Endothelial cell of umbilical vein (primary cell): Measurements from ENCODE around the gene VWA8. TPM values are rescaled to one million over a fixed set of nuclear protein-coding genes. Genes with fewer than 3 reads are reported as not detected.

Experiments
- BruUV-seq: library from RNA; stranded (reverse); fragments of 400-500 nt; replicated peaks from 2 replicates; lab custom pipeline; 2021; lab: Mats Ljungman, UMichigan
- CTCF ChIA-PET: fragments of 300-600, 350-600 bp; sonication (Branson Sonifier 250); formaldehyde crosslinking; loops from one replicate; lab custom pipeline; 2021; ENCODE audit warnings: antibody characterized with exemption, inconsistent platforms; lab: Charles Lee
- POLR2A ChIA-PET: fragments of 300-600, 350-600 bp; sonication (Branson Sonifier 250); formaldehyde crosslinking; loops from one replicate; lab custom pipeline; 2021; ENCODE audit warnings: antibody characterized with exemption, inconsistent platforms; lab: Charles Lee
- DNase-seq: peaks from one replicate; pipeline ENCODE4 v3.0.0-alpha.2; 2011; ENCODE audit warnings: low read depth, low spot score
- FAIRE-seq: peaks from 2 replicates; lab custom pipeline; 2011; peaks lifted over from hg19 to GRCh38; lab: Jason Lieb, UNC
- H2AFZ ChIP-seq: 2 replicates; pipeline ENCODE4 v1.6.0; 2012; ENCODE audit warnings: low read depth, low read length, control low read depth, inconsistent platforms
- H3K27ac ChIP-seq: 2 replicates; pipeline ENCODE4 v1.5.1; 2011; ENCODE audit warnings: low read depth, mild to moderate bottlenecking, control low read depth, low read length, moderate library complexity; ENCODE audit not compliant: insufficient read depth
- H3K27me3 ChIP-seq, 2 experiments: 2 replicates each; pipeline versions ENCODE4 v1.6.0 to v1.6.1; 2011; ENCODE audit warnings: low read length in 2 of 2, mixed read lengths in 1 of 2; ENCODE audit not compliant: control insufficient read depth in 2 of 2, insufficient read depth in 2 of 2
- H3K36me3 ChIP-seq, 2 experiments: 2 replicates in 1 of 2; 3 replicates in 1 of 2; pipeline ENCODE4 v1.5.1; 2011; ENCODE audit warnings: low read length in 2 of 2, mild to moderate bottlenecking in 1 of 2, moderate library complexity in 1 of 2; ENCODE audit not compliant: control insufficient read depth in 2 of 2, insufficient read depth in 2 of 2; ENCODE audit errors: extremely low read depth in 1 of 2
- H3K4me1 ChIP-seq: 3 replicates; pipeline ENCODE4 v1.5.1; 2011; ENCODE audit warnings: mild to moderate bottlenecking, low read length; ENCODE audit not compliant: control insufficient read depth, insufficient read depth; ENCODE audit errors: extremely low read depth
- H3K4me2 ChIP-seq: 2 replicates; pipeline ENCODE4 v1.6.1; 2011; ENCODE audit warnings: low read length, control low read depth, mixed read lengths; ENCODE audit not compliant: insufficient read depth
- H3K4me3 ChIP-seq, 3 experiments: fragments of 200-600 bp in 1 of 3; sonication (generic), shearing (Covaris generic) in 1 of 3; replicated peaks in 1 of 3; 2 replicates each; pipeline ENCODE4 v1.5.1; 2011 to 2016; ENCODE audit warnings: control low read depth in 3 of 3, low read length in 3 of 3, mild to moderate bottlenecking in 2 of 3, inconsistent platforms in 1 of 3, low read depth in 1 of 3, moderate library complexity in 1 of 3; ENCODE audit not compliant: insufficient read depth in 1 of 3
- H3K79me2 ChIP-seq: 2 replicates; pipeline ENCODE4 v1.6.0; 2012; ENCODE audit warnings: low read length, inconsistent platforms; ENCODE audit not compliant: control insufficient read depth, insufficient read depth
- H3K9ac ChIP-seq: replicated peaks from 2 replicates; pipeline ENCODE3; 2011; ENCODE audit warnings: low read length, control low read depth; ENCODE audit not compliant: insufficient read depth; ENCODE audit errors: extremely low read depth
- H3K9me1 ChIP-seq: replicated peaks from 3 replicates; pipeline ENCODE4 v1.6.0; 2011; ENCODE audit warnings: mild to moderate bottlenecking, low read length; ENCODE audit not compliant: control insufficient read depth, insufficient read depth; ENCODE audit errors: extremely low read depth
- H3K9me3 ChIP-seq: replicated peaks from 2 replicates; pipeline ENCODE4 v1.5.1; 2012; ENCODE audit warnings: low read length, inconsistent platforms; ENCODE audit not compliant: control insufficient read depth, insufficient read depth
- H4K20me1 ChIP-seq: replicated peaks from 2 replicates; pipeline ENCODE3; 2011; ENCODE audit warnings: mild to moderate bottlenecking, low read length; ENCODE audit not compliant: control insufficient read depth, insufficient read depth; ENCODE audit errors: extremely low read depth
- CTCF ChIP-seq, 2 donors: IDR thresholded peaks; 1 replicate in 1 of 2; 2 replicates in 1 of 2; pipeline ENCODE4 v1.5.1; 2011; ENCODE audit warnings: low read length in 2 of 2, mild to moderate bottlenecking in 2 of 2, moderate library complexity in 2 of 2, control low read depth in 1 of 2, inconsistent platforms in 1 of 2, low read depth in 1 of 2; ENCODE audit not compliant: insufficient read depth in 1 of 2; ENCODE audit errors: extremely low read depth in 1 of 2
- EZH2 ChIP-seq: IDR thresholded peaks from 2 replicates; pipeline ENCODE4 v1.6.1; 2012; ENCODE audit warnings: borderline replicate concordance, low read depth, mild to moderate bottlenecking, moderate library complexity, low read length, inconsistent platforms; ENCODE audit not compliant: severe bottlenecking
- FOS ChIP-seq: IDR thresholded peaks from 2 replicates; pipeline ENCODE4 v1.6.1; 2011; ENCODE audit warnings: mild to moderate bottlenecking, low read length, moderate library complexity, borderline replicate concordance; ENCODE audit not compliant: insufficient read depth
- GATA2 ChIP-seq: IDR thresholded peaks from 2 replicates; pipeline ENCODE4 v1.7.0; 2011; ENCODE audit warnings: low read depth, mild to moderate bottlenecking, moderate library complexity, mixed read lengths, low read length; ENCODE audit not compliant: insufficient read length, insufficient read depth
- JUN ChIP-seq: IDR thresholded peaks from 2 replicates; pipeline ENCODE4 v1.6.1; 2011; ENCODE audit warnings: borderline replicate concordance, low read depth; ENCODE audit not compliant: insufficient read length, insufficient read depth
- MAX ChIP-seq: IDR thresholded peaks from 2 replicates; pipeline ENCODE4 v1.6.1; 2011; ENCODE audit not compliant: insufficient read depth, insufficient read length
- MYC ChIP-seq: IDR thresholded peaks from one replicate; pipeline ENCODE4 v1.6.1; 2011; ENCODE audit warnings: mild to moderate bottlenecking, low read depth, low read length
- POLR2A ChIP-seq: IDR thresholded peaks from 2 replicates; pipeline ENCODE4 v1.6.1; 2012; ENCODE audit warnings: low read depth, mild to moderate bottlenecking, control low read depth, low read length
- POLR2AphosphoS5 ChIP-seq: IDR thresholded peaks from 2 replicates; pipeline ENCODE4 v1.6.1; 2012; ENCODE audit warnings: low read depth, mild to moderate bottlenecking, control low read depth, low read length, moderate library complexity; ENCODE audit not compliant: insufficient read depth
- dilution Hi-C: fragments of 300-500 bp; cut with MboI; formaldehyde crosslinking; loops from one replicate; pipeline ENCODE4 v1.15.0; 2019; ENCODE audit warnings: low sequenced_read_pairs; ENCODE audit not compliant: extremely low pct_ligation_motif_present
- intact Hi-C: fragments of 100-400 bp; cut with micrococcal nuclease; formaldehyde crosslinking; loops from one replicate; pipeline ENCODE4 v1.10.0; 2022
- polyA plus RNA-seq, 4 experiments: library from polyadenylated mRNA; depleted of rRNA in 3 of 4; stranded (reverse) in 3 of 4; unstranded in 1 of 4; fragments of >200 nt; gene quantifications; 2 replicates each; pipeline versions ENCODE4 v1.2.1 to v1.2.3, GENCODE V29; 2011 to 2012; ENCODE audit warnings: missing spikeins in 1 of 4
- total RNA-seq: library from RNA; stranded (reverse); gene quantifications from 2 replicates; pipeline ENCODE4 v1.2.3, GENCODE V29; 2021

VWA8 gene
- total and polyA plus RNA-seq, 2 donors (not counting 3 experiments of a cell fraction or from before 2014, with no cell fraction given), result 2.9 to 11.3 TPM

- no peaks in the 10 kb centered on the region for H3K9me3 ChIP-seq
- H3K4me1 ChIP-seq, result peaks cover 8% of the 10 kb centered on the region
- FAIRE-seq, result no peak
- POLR2A ChIA-PET, result interaction anchor here (0.6 kb wide), 1 partner anchor 64 kb away, joined by 3 read pairs; no protein-coding TSS in a partner anchor
- H3K9me1 ChIP-seq, result no peaks in the 10 kb centered on the region
- no peak for DNase-seq
- H3K9ac ChIP-seq, result no peak overlapping the region
- peaks cover 2% of the 10 kb centered on the region for H3K79me2 ChIP-seq
- no peaks in the 10 kb centered on the region for H4K20me1 ChIP-seq
- TF ChIP-seq MYC (no peak), CTCF (IDR thresholded peaks at IDR 0.05; ENCODE audit: extremely low read depth in 1 of 2, insufficient read depth in 1 of 2, low read depth in 1 of 2, low read length in 2 of 2) (no peak), GATA2 (no peak)
- dilution Hi-C loops (no loop called here), intact Hi-C loops (loop anchor here (5.0 kb wide), 2 partner anchors 46 to 901 kb away; partner anchors contain the start of gene WBP4)
- no peak overlapping the region for H3K4me3 ChIP-seq
- no peak overlapping the region for H3K27ac ChIP-seq
- H3K36me3 ChIP-seq, result no peaks in the 10 kb centered on the region
- no peaks in the 10 kb centered on the region for H3K27me3 ChIP-seq
- no peak overlapping the region for H2AFZ ChIP-seq
- CTCF ChIA-PET, result interaction anchor here (0.5 to 4.2 kb wide), 6 partner anchors 20 to 295 kb away, joined by 3 to 25 read pairs (median 4); partner anchors contain the start of gene DGKH
- H3K4me2 ChIP-seq, result no peak overlapping the region
- BruUV-seq, result no TSS peak
Measured at GRCh38 chr13:41962994-41963393, 2.1 kb upstream of the VWA8 start.

- Histone ChIP-seq H3K27ac (no peak overlapping the region), H3K27me3 (no peaks in the 10 kb centered on the region), H3K9ac (peak overlapping the region; percentile 63), H3K36me3 (no peaks in the 10 kb centered on the region), H3K9me3 (no peaks in the 10 kb centered on the region), H3K4me1 (peaks cover 8% of the 10 kb centered on the region), H3K4me3 (peak overlapping the region in 2 of 3 experiments; percentile 52 to 61), H3K4me2 (peak overlapping the region; percentile 77), H3K9me1 (no peaks in the 10 kb centered on the region), H4K20me1 (no peaks in the 10 kb centered on the region), H2AFZ (peak overlapping the region; percentile 99), H3K79me2 (peaks cover 2% of the 10 kb centered on the region)
- ChIA-PET POLR2A (no interaction called here), CTCF (interaction anchor here (1.1 to 4.2 kb wide), 2 partner anchors 17 to 293 kb away, joined by 3 to 25 read pairs; no protein-coding TSS in a partner anchor)
- TF ChIP-seq POLR2A (no peak), FOS (no peak), GATA2 (no peak), EZH2 (no peak), POLR2AphosphoS5 (no peak), MYC (no peak), CTCF (IDR thresholded peaks at IDR 0.05; ENCODE audit: extremely low read depth in 1 of 2, insufficient read depth in 1 of 2, low read depth in 1 of 2, low read length in 2 of 2) (no peak), MAX (no peak), JUN (no peak)
- dilution Hi-C loops, result no loop called here
- intact Hi-C loops, result loop anchor here (2.0 to 5.0 kb wide), 3 partner anchors 44 to 899 kb away; partner anchors contain the start of gene WBP4
- FAIRE-seq, result no peak
- DNase-seq, result no peak
- BruUV-seq, result no TSS peak
Measured at GRCh38 chr13:41961466-41961760, 504 bp upstream of the VWA8 start.
